T47D (cell line): ENCODE data around the gene PUS7L.

ENCODE experiments used
- DNase-seq, 2 experiments: peaks; one replicate each; pipeline versions ENCODE4 v3.0.0 to v3.0.0-alpha.2; 2011 to 2012; ENCODE audit warnings: low read depth in 1 of 2, low spot score in 1 of 2
- JUND ChIP-seq: IDR thresholded peaks from 2 replicates; pipeline ENCODE4 v1.6.1; 2012; ENCODE audit warnings: low read depth
- in situ Hi-C: cut with HindIII; loops from 2 replicates; pipeline ENCODE4 v1.10.0; 2016; ENCODE audit warnings: low sequenced_read_pairs, low pct_unique_long_range_greater_than_20kb

PUS7L gene

GRCh38 chr12:43676183-43676813 is 82.3 kb downstream of the PUS7L start:
- TF ChIP-seq JUND: no peak
- DNase-seq: peak in 1 of 2 experiments; percentile 64
- in situ Hi-C loops: no loop called here

GRCh38 chr12:43675048-43675904 is 83.3 kb downstream of the PUS7L start:
- peak in 1 of 2 experiments; percentile 85 for DNase-seq
- in situ Hi-C loops: no loop called here
- TF ChIP-seq JUND: no peak

DNA sequence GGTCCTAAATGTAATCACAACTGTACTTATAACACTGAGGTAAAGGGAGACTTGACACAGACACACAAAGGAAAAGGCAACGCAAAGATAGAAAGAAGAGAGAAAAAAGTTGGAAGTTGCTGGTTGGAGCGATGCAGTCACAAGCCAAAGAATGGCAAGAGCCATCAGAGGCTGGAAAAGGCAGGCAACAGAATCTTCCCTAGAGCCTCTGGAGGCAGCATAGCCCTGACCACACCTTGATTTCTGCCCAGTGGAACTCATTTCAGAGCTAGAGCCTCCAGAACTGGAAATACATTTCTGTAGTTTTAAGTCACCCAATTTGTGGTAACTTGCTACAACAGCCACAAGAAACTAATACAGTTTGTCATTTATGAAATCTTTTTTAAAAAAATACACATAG is 89.2 kb downstream of the PUS7L start:
- in situ Hi-C loops: no loop called here
- DNase-seq: no peak
- no peak for TF ChIP-seq JUND
